Measurements from ENCODE around the gene MLH1.
"Not testable (repeated sequence)": the region's sequence is repeated elsewhere in the genome, so short reads cannot be mapped to it uniquely, and the experiment has no call there.

Gene MLH1

GRCh38 chr3:37032961-37033360, 39.6 kb downstream of the MLH1 start:
- DNase-seq (ENCODE audit: low read depth in 1 of 2, low spot score in 1 of 2), result no peak

- DNase-seq (ENCODE audit: low read depth in 1 of 2, low spot score in 1 of 2), result no peak
These were observed 44.0 kb downstream of the MLH1 start for GRCh38 chr3:37037352-37037751.

- DNase-seq (ENCODE audit: low read depth in 1 of 2, low spot score in 1 of 2), result no peak
These were observed 46.0 kb downstream of the MLH1 start for GRCh38 chr3:37039161-37039846.

- DNase-seq (ENCODE audit: low read depth in 1 of 2, low spot score in 1 of 2), result no peak
These were observed 46.9 kb downstream of the MLH1 start for GRCh38 chr3:37040231-37040630.

GRCh38 chr3:37041546-37042195, 48.4 kb downstream of the MLH1 start:
- DNase-seq (ENCODE audit: low read depth in 1 of 2, low spot score in 1 of 2), result no peak

GRCh38 chr3:37042712-37043111, 49.4 kb downstream of the MLH1 start:
- not testable (repeated sequence) for DNase-seq (ENCODE audit: low read depth in 1 of 2, low spot score in 1 of 2)

- DNase-seq (ENCODE audit: low read depth in 1 of 2, low spot score in 1 of 2), result no peak
These were observed 57.0 kb downstream of the MLH1 start for GRCh38 chr3:37050282-37050681.

GRCh38 chr3:37052860-37053259, 59.5 kb downstream of the MLH1 start:
- DNase-seq (ENCODE audit: low read depth in 1 of 2, low spot score in 1 of 2), result no peak

- DNase-seq (ENCODE audit: low read depth in 1 of 2, low spot score in 1 of 2), result no peak
These were observed 60.0 kb downstream of the MLH1 start for GRCh38 chr3:37053337-37053736.

- no peak for DNase-seq (ENCODE audit: low read depth in 1 of 2, low spot score in 1 of 2)
These were observed 60.4 kb downstream of the MLH1 start for GRCh38 chr3:37053753-37054152.

GRCh38 chr3:37054370-37054769, 61.1 kb downstream of the MLH1 start:
- no peak for DNase-seq (ENCODE audit: low read depth in 1 of 2, low spot score in 1 of 2)

- not testable (repeated sequence) for DNase-seq (ENCODE audit: low read depth in 1 of 2, low spot score in 1 of 2)
These were observed 61.8 kb downstream of the MLH1 start for GRCh38 chr3:37055077-37055476.

- no peak for DNase-seq (ENCODE audit: low read depth in 1 of 2, low spot score in 1 of 2)
These were observed 63.5 kb downstream of the MLH1 start for GRCh38 chr3:37056826-37057225.

GRCh38 chr3:37058117-37058516, 64.8 kb downstream of the MLH1 start:
- DNase-seq (ENCODE audit: low read depth in 1 of 2, low spot score in 1 of 2), result no peak

GRCh38 chr3:37064747-37065146, 71.4 kb downstream of the MLH1 start:
- no peak for DNase-seq (ENCODE audit: low read depth in 1 of 2, low spot score in 1 of 2)

- no peak for DNase-seq (ENCODE audit: low read depth in 1 of 2, low spot score in 1 of 2)
These were observed 74.3 kb downstream of the MLH1 start for GRCh38 chr3:37067577-37067976.

- no peak for DNase-seq (ENCODE audit: low read depth in 1 of 2, low spot score in 1 of 2)
These were observed 74.7 kb downstream of the MLH1 start for GRCh38 chr3:37068031-37068430.

- DNase-seq (ENCODE audit: low read depth in 1 of 2, low spot score in 1 of 2), result no peak
These were observed 78.6 kb downstream of the MLH1 start for GRCh38 chr3:37071921-37072320.

GRCh38 chr3:37072892-37073291, 79.6 kb downstream of the MLH1 start:
- DNase-seq (ENCODE audit: low read depth in 1 of 2, low spot score in 1 of 2), result no peak

- no peak for DNase-seq (ENCODE audit: low read depth in 1 of 2, low spot score in 1 of 2)
These were observed 80.9 kb downstream of the MLH1 start for GRCh38 chr3:37074178-37074577.

GRCh38 chr3:37075955-37076354, 82.6 kb downstream of the MLH1 start:
- DNase-seq (ENCODE audit: low read depth in 1 of 2, low spot score in 1 of 2), result no peak

- no peak for DNase-seq (ENCODE audit: low read depth in 1 of 2, low spot score in 1 of 2)
These were observed 89.0 kb downstream of the MLH1 start for GRCh38 chr3:37082317-37082716.

GRCh38 chr3:37086918-37087317, 93.6 kb downstream of the MLH1 start:
- DNase-seq (ENCODE audit: low read depth in 1 of 2, low spot score in 1 of 2), result no peak
